HCEC 1CT (cell line): ENCODE data around the gene NBDY.

Source experiments
- DNase-seq: peaks from one replicate; pipeline ENCODE4 v3.0.0-alpha.2; 2017

The NBDY gene

DNA sequence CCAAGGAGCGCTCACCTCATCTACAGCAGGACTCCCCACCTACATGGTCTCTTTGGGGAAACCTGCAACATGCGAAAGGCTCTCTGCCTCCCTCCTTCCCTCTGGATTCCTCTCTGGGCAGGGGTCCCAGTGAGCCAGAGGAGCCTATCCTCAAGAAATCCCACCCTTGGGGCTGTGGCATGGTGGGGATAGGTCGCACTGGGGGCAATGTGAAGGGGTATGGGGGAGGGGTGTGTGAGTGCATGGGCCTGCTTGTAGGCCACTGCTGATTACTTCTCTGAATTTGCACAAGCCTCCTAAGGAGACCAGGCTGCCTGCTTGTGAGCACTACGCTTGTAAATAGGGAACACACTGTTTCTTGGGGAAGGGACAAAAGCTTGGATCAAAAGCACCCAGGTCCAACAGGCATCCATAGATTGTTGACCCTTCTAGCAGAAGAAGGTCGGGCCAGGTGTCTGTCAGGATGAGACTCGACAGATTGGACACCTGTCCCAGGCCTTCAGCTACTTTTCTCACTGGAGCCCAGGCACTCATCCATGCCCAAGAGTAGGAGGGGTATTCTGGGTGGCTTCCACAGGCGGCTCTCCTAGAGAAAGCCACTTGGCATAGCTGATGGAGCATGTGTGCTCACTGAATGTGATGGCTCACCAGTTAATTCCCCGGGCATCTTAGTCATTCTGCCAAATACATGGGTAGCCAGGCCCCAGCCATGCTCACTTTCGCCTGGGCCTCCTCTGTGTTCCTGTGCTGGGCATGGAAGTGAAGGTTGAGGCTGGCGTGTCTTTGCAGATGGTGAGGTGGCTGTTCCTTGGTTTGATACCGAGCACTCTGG is 75.0 kb downstream of the NBDY start:
- no peak for DNase-seq

DNA sequence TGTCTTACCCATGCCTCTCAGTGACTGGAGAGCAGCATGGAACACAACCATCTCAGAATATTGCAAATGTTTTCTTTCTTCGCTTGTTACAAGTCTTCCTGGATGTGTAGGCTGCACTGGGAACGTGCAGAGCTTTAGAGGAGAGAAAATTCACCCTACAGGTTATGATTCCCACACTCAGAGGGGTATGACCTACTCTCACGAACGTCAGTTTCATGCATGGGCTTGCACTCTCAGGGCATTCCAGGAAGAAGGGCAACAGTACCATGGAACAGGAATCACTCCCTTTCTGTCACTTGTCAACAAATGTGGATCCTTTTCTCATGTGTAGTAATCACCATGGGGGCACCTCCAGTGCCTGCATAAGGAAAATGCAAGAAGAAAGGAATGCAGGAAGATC is 75.8 kb downstream of the NBDY start:
- DNase-seq: no peak

DNA sequence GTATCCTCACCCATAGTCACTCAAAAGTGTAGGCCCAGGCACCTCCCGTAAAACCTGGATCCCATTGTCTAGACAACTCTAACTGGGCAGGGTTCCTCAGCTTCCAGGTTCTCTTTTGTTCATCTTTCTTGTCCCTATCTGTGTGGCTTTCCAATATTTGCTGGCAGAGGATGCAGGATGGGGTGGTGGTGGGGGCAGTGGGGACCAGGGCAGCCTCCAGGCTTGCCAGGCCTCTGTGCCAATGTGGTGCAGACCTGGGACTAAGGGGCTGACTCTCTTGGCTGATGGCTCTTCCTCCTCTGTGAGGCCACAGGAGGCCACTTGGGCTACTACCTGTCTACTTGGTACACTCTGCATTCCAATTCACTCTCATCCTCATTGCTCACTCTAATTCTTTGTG is 76.4 kb downstream of the NBDY start:
- no peak for DNase-seq

DNA sequence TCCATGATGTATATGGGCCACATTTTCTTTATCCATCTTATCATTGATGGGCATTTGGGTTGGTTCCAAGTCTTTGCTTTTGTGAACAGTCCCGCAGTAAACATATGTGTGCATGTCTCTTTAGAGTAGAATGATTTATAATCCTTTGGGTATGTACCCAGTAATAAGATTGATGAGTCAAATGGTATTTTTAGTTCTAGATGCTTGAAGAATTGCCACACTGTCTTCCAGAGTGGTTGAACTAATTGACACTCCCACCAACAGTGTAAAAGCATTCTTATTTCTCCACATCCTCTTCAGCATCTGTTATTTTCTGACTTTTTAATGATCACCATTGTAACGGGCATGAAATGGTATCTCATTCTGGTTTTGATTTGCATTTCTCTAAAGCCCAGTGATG is 77.1 kb downstream of the NBDY start:
- peak; percentile 38 for DNase-seq

DNA sequence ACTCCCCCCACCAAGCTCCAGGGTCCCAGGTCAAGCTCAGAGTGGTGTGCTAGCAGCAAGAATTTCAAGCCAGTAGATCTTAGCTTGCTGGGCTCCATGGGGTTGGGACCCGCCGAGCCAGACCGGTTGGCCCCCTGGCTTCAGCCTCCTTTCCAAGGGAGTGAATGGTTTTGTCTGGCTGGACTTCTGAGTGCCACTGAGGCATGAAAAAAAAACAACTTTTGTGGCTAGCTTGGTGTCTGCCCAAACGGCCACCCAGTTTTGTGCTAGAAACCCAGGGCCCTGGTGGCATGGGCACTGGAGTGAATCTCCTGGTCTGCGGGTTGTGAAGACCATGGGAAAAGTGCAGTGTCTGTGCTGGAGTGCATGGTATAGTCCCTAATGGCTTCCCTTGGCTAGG is 82.6 kb downstream of the NBDY start:
- no peak for DNase-seq

DNA sequence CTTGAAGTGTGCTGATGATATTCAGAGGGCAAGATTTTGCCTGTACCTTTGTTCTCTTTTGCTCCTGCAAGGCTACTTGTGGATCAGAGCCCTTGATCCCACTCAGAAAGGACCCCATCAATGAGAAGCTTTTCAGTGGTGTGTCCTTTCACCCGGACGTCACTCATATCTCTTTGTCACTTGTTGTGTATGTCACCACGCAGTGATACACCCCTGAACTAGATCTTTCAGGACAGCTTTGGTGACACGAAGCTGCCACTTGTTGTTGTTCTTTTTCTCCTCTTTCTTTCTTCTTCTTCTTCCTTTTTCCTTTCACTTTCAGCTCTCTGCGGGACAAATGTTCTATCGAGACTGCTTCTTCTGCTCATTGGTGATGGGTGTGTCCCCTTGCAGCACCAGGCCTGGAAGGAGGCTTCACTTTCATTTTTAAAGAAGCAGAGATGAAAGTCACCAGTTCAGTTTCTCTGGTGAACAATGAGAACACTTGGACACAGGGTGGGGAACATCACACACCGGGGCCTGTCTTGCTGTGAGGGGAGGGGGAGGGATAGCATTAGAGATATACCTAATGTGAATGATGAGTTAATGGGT is 83.6 kb downstream of the NBDY start:
- no peak for DNase-seq

DNA sequence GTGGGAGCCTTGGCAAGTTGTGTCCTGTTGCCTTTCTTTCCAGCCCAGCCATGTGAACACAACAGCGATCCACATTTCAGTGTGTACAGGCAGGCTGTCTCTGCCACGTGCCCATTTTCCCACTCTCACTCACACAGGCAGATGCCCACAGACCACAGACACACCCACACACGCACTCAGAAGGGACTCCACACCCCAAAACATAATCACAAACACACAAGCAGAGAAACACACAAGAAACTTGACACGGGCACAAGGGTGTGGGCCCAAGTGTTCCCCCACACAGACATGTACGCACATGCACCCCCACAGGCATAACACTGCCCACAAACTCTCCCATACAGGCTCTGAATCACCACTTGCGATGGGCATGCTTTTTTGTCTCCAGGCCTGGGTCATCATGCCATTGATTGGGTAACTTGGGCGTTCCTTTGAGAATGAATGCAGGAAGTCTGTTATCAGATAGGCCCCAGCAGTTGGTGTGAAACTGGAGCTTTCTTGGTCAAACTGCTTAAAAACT is 84.3 kb downstream of the NBDY start:
- DNase-seq: no peak

DNA sequence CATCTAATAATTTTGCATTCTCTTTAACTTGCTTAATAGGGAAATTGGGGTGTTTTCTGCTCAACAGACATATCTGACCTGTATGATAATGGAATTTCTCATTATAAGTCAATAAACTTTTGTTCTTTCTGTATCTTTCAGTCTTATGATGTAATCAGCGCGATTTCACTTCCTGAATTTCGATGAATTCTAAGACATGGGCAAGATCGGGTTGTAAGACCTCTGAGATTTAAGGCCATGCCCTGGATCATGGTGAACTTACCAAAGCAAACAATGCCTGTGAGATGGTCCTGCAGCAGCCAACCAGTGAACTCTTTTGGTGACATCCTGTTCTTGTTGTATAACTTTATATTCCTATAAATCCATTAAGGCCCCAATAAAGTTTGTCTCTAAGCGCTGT is 88.1 kb downstream of the NBDY start:
- no peak for DNase-seq

DNA sequence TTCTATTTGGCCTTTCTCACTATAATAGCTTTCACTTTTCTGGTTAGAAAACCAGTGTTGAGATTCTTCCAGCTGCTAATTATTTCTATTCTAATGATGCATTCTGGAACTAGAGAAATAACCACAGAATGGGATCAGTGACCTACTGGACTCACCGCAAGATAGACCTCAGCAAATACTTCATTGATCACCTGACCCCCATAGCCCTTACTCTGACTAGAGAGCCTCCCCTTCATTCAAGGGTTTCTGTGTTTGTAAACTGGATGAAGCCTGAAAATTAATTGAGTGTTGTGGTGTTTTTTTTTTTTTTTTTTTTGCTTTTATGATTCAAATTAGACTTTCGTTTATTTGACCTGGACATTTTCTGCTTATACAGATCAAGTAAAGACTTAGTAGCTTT is 97.0 kb downstream of the NBDY start:
- DNase-seq: no peak

DNA sequence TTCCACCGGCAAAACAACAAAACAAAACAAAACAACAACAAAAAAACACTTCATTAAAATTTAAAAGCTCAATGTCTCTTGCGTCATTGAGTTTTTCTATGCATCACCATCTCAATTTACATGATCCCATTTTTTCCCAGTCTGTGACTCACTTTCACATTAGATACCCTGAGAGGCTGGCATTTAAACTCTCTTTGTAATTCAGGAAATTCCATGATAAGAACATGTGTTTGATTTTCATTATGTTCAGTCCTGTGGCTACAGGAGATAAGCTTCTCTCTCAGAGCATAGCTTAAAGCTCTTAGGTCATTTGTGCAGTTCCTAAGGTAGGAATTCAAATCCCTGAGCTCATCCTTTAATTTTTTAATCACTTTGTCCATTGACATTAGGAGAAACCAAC is 104.6 kb downstream of the NBDY start:
- no peak for DNase-seq

DNA sequence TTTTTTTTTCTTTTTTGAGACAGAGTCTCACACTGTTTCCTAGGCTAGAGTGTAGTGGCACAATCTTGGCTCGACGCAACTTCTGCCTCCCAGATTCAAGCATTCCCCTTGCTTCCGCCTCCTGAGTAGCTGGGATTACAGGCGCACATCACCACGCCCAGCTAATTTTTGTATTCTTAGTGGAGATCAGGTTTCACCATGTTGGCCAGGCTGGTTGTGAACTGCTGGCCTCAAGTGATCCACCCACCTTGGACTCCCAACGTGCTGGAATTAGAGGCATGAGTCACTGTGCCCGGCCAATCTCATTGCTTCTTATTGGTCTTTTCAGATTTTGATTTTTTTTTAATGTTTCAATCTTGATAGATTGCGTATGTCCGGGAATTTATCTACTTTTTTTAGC is 124.4 kb downstream of the NBDY start:
- no peak for DNase-seq

DNA sequence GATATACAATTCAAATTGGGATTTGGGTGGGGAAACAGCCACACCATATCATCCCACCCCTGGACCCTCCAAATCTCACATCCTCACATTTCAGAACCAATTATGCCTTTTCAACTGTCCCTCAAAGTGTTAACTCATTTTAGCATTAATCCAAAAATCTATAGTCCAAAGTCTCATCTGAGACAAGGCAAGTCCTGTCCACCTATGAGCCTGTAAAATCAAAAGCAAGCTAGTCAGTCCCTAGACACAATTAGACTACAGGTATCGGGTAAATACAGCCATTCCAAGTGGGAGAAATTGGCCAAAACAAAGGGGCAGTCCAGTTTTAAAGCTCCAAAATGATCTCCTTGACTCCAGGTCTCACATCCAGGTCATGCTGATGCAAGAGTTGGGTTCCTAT is 128.0 kb downstream of the NBDY start:
- no peak for DNase-seq

DNA sequence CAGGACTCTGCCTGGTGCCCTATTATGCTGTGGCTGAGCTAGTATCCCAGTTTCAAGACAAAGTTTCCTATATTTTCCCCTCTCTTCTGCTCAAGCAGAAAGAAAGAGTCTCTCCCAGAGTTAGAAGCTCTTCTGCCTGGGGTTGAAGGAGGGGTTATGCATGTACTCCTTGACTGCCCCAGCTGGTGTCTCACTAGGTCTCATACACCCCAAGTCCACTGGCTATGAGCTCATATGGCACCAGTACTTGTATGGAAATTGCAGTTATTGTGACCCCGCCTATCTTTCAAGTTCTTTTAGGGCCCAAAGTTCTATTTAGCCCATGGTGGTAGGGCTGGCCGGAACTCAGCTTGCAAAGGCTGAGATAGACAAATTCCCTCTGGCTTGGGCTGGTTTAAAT is 131.8 kb downstream of the NBDY start:
- no peak for DNase-seq
